AML-193 (cell line): ENCODE data around the gene TMCC1.
A peak's percentile ranks its signal among the peaks of the same experiment; 100 is the strongest.

Experiments
- DNase-seq, 2 experiments: peaks; one replicate each; lab custom pipeline; 2025; lab: John Stamatoyannopoulos, UW

TMCC1 gene

DNA sequence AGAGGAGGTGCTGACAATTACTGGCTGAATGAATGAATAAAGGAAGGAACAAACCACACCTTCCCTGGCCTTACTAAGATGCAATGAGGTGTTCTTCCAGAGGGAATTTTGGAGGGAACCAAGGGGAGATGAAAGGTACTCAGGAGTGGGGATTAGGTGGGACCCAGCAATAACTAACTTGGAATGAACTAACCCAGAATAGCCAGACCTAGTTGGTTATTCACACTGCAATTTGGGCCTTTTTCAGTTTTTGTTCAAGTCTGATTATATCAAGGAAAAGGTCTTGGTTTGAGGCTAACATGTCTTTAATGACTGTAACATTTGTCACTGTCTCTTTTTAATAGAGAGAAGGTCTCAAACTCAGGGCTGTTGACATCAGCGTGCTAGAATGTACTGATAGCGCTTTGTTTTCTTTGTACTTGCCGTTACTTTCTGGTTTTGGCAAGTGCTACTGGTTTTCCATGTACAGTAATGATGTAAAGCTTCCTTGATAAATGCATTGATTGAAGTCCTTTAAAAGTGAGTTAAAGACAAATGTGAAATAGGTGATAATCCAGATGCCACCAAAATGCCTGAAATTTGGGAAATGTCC is 283.8 kb downstream of the TMCC1 start:
- no peak for DNase-seq

GRCh38 chr3:129608936-129609590 is 284.4 kb downstream of the TMCC1 start:
- DNase-seq: no peak

DNA sequence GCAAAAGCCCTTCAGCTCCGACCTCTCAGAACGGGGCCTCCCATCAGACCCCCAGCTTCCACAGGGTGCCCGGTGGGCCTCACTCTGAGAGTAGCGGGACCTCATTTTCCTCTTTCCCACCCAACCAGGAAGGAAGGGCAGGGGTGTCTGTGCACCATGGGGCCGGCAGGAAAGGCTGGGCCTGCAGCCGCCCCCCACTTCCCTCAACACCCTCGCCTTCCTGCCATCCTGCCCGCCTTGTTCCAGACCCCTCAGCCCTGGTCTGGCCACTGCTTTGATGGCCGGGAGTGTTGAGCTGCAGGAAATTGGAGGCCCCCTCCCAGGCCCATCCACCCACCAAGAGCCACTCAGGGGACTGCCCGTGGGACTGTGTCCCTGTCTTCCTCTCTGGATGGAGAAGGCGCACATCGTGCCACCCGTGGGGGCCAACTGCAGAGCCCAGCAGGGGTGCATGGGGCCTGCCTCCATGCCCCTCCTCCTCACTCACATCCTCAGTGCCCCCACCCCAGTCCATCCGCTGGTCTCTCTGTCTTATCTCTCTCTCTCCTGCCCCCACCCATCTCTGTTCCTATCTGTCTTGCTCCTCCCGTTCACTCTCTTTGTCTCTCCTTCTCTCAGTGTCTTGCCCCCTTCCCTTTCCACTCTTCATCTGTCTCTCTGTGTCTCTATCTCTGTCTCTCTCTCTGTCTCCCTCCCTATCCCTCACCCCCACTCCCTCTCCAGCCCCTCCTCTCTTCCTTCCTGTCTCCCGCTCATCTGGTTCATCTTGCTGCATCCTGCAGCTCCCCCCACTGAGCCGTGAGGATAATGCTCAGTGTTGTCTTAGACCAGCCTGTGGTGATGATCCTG is 285.2 kb downstream of the TMCC1 start:
- peak in 1 of 2 experiments; percentile 19 for DNase-seq

DNA sequence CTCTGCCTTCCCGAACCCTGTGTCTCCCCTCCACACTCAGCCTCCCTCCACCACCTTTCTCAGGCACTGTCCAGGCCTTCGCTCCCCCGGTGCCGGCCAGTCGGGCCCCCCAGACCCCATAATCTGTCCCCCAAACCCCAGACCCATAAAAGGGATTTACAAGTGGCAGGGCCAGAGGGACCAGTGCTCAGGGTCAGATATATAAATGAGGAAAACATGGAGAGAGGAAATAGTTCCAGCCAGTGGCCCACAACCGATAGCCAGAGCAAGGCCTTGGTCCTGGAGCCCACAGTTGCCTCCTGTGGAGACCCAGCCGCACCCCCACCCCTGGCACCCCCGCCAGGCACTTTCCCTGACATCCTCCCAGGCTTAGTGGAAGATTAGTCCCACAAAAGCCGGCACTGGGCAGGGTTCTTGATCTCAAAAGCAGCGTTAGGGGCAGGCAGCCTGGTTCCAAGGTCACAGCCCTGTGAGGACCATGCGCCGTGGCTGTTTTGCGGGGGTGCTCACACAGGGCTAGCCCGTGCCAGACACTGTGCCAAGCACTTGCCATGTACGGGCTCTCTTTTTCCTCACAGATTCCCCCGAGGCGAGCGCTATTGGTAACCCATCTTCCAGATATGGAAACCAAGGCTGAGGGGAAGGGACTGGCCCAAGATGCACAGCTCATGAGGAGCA is 286.0 kb downstream of the TMCC1 start:
- DNase-seq: no peak

- peak; percentile 60 to 73 for DNase-seq
These were observed 286.7 kb downstream of the TMCC1 start, which contains the start of gene PLXND1 for GRCh38 chr3:129606636-129607390. TSS of gene PLXND1 (minus strand) at chr3:129606676. CDS start at chr3:129606639, 37 bp downstream.

- DNase-seq: no peak
These were observed 287.4 kb downstream of the TMCC1 start for GRCh38 chr3:129605922-129606635.

DNA sequence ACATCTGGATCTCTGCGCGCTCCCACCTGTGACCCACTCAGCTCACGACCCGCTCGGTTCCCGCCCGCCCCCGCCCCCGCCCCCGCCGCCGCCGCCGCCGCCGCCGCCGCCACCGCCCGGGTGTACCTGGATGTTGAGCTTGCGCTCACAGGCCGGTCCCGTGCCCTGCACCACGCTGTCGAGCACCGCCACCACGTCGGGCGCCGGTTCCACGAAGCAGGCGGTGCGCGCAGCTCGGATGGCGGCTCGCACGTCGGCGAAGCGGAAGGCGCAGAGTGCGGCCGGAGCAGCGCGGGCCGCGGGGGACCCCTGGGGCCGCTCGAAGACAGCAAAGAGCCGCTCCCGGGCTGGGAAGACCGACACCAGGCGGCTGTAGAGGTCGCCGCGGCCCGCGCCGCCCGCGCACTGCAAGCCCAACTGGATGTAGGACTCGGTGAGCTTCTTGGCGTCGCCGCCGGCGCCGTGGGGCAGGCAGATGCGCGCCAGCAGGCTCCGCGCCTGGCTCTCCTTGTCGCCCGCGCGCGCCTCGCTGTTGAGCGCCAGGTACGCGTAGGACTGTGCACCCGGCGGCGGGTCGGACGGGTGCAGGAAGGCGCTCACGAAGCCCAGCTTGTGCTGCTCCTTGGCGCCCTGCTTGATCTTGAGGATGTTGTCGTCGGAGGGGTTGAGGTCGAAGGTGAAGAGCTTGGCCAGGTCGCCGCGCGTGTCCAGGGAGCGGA is 288.1 kb downstream of the TMCC1 start:
- DNase-seq: peak; percentile 36 to 39

GRCh38 chr3:129604767-129605166 is 288.7 kb downstream of the TMCC1 start:
- DNase-seq: no peak

DNA sequence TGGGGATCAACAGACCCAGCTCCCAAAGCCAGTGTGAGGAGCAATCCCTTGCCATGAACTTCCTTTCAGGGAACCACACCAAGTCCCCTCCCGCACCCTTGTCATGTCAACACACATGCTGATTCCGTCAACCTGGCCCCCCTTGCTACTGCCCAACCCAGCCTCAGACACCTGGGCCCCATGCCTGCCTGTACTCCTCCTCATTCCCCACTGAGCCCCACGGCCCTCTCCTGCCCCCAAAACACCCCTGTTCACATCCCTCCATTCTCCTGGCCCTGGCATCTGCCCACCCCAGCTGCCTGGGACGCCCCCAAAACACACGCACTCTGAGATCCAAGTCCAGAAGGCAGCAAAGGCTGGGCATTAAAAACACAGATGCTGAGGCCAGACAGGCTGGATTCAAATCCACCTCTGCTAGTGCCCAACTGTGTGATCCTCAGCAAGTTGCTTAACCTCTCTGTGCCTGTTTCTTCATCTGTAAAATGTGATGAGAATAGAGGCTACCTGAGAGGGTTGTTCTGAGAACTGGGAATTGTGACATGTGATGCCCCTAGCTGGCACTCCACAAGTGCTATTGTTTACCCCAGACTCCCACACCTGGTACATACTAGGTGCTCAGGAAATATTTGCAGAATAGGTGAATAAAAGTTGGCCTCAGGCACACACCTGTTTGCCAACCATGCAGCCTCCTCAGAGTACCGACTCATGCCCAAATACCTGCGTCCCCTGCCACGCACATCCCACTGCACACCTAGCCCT is 289.3 kb downstream of the TMCC1 start:
- DNase-seq: no peak

DNA sequence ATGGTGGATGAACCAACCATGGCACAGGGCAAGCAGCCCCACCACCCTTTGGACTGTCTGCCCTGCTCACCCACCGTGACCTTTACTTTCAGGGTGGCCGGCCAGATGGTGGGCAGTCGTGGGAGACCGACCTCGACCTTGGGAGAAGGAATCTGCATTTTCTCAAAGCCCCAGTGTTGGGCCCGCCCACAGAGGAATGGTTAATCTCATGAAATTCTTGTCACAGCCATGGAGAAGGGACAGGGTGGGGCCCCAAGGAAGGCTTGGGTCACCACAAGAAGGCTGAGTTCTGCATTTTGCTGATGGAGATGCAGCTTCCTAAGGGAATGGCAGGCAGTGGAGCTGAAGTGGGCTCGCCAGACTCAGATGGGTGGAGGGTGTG is 290.0 kb downstream of the TMCC1 start:
- DNase-seq: peak in 1 of 2 experiments; percentile 17

- DNase-seq: no peak
These were observed 290.6 kb downstream of the TMCC1 start for GRCh38 chr3:129602730-129603560.

- no peak for DNase-seq
These were observed 291.2 kb downstream of the TMCC1 start for GRCh38 chr3:129602309-129602708.

DNA sequence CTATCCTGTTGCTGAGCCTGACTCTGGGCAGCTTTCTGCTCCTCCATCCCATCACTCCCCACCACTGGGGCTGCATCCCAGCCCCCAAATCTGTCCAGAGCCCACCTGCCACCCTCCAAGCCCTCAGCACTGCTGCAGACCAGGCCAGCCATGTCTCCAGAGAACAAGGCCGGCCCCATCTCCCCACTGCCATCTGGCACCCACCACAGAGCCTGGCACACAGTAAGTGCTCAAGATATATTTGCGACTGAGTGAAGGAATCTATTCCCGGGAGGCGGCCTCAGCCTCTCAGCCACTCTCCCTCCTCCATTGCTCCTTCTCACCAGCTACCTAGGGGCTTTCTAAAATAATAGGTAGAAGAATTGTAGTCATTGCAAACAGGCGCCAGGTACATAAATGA is 291.8 kb downstream of the TMCC1 start:
- DNase-seq: no peak

DNA sequence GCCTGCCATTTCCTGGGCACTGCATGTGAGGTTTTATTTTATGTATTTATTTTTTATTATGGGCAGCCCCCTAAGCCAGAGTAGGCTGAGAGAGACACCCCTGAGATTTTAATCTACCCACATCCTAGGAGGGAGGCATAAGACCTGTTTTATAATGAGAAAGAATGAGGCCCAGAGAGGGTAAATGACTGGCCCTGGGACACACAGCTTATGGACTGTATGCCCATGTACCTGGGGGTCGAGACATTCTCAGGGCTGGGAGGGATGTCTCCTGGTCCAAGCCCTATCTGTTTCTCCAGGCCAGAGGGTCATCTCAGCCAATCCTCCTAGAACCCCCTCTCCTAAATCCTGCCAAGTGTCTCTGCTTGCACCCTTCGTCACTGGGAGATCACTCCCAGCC is 293.2 kb downstream of the TMCC1 start:
- DNase-seq: no peak

GRCh38 chr3:129599607-129600006 is 293.9 kb downstream of the TMCC1 start:
- peak; percentile 86 to 92 for DNase-seq

GRCh38 chr3:129599073-129599472 is 294.4 kb downstream of the TMCC1 start:
- no peak for DNase-seq

DNA sequence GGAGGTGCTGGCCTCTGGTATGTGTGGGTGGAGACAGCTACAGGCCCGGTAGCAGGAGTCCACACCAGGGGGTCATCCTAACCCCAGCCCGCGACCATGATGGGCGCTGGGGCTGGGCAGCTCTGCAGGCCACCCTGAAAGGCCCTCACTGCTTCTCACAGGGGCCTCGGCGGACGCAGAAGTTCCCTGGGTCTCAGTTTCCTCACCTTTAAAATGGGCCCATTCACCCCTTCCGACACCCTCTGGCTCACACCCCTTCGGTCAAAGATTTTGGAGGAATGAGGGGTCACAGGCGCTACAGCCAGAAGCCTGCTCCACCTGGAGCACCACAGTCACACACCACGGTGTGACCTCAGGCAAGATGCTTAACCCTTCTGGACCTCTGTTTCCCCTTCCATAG is 295.0 kb downstream of the TMCC1 start:
- DNase-seq: no peak

GRCh38 chr3:129598000-129598381 is 295.5 kb downstream of the TMCC1 start:
- DNase-seq: no peak
